AG04450 (cell line): Measurements from ENCODE around the gene UPF2. TPM values are rescaled to one million over a fixed set of nuclear protein-coding genes. Genes with fewer than 3 reads are reported as not detected.

Experiments used
- CTCF ChIA-PET: fragments of 300-600, 350-600 bp; formaldehyde crosslinking; extraction: SDS; loops from one replicate; lab custom pipeline; 2022; ENCODE audit warnings: antibody characterized with exemption, inconsistent platforms; lab: Charles Lee
- POLR2A ChIA-PET: fragments of 350-600 bp; formaldehyde crosslinking; extraction: SDS; loops from one replicate; lab custom pipeline; 2021; ENCODE audit warnings: antibody characterized with exemption, inconsistent platforms; lab: Yijun Ruan, JAX
- DNase-seq: peaks from one replicate; pipeline ENCODE4 v3.0.0-alpha.2; 2011; ENCODE audit warnings: low read depth, low spot score
- H3K27ac ChIP-seq: one replicate; pipeline ENCODE4 v1.5.1; 2012; ENCODE audit warnings: low read depth, low read length, control low read depth
- H3K27me3 ChIP-seq: one replicate; pipeline ENCODE4 v1.6.0; 2012; ENCODE audit warnings: low read length; ENCODE audit not compliant: control insufficient read depth, insufficient read depth
- H3K4me3 ChIP-seq: 2 replicates; pipeline ENCODE4 v1.5.1; 2011; ENCODE audit warnings: mild to moderate bottlenecking, low read depth, low read length, control low read depth
- H3K9me3 ChIP-seq: 2 replicates; pipeline ENCODE4 v1.5.1; 2012; ENCODE audit warnings: low read length; ENCODE audit not compliant: control insufficient read depth, insufficient read depth
- CTCF ChIP-seq: IDR thresholded peaks from 2 replicates; pipeline ENCODE4 v1.5.1; 2011; ENCODE audit warnings: low read depth, low read length, control low read depth, inconsistent platforms
- polyA plus RNA-seq: library from polyadenylated mRNA; depleted of rRNA; stranded (reverse); fragments of >200 nt; gene quantifications from 2 replicates; pipeline ENCODE4 v1.2.3, GENCODE V29; 2011

UPF2 gene
- polyA plus RNA-seq, 1 experiment = 18.4 TPM

DNA sequence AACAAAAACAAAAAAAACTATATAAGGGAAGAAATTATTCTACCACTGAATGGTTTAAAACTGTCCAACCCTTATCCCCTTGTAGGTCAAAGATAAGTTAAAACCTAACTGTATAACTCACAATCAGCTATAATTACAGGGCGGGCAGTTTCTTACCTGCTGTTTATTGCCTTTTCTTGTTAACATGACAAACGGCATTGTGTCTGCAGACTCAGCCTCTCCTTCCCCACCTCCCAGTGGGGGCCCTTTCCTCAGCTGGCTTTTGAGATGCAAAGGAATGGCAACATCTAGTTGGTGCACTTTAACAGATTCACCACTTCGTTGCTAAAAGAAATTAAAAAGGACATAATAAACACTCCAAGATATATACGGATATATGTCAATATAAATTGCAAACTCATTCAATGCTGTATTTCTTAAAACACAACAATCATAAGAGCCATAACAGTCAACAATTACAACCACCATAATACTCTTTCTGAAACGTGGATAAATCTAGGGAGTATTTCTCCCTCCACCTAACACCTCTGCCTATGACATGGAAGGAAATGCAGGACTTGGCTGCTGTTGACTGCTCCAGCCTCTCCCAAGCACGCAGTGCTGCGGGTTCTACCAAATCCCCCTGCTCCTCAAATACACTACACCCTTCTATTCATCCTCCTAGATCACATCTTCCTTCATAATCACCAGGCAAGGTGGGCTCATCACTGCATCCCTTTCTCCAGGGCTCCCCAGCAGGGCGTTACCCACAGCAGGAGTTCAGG, 106.0 kb downstream of the UPF2 start:
- ChIA-PET CTCF (no interaction called here), POLR2A (no interaction called here)
- no peaks in the 10 kb centered on the region for H3K9me3 ChIP-seq
- H3K27me3 ChIP-seq = no peaks in the 10 kb centered on the region
- no peak for TF ChIP-seq CTCF
- no peak for DNase-seq
- H3K4me3 ChIP-seq = no peak overlapping the region
- H3K27ac ChIP-seq = no peak overlapping the region

- H3K27ac ChIP-seq = no peak overlapping the region
- no peak overlapping the region for H3K4me3 ChIP-seq
- DNase-seq = no peak
- CTCF ChIA-PET = interaction anchor here (1.2 kb wide), 1 partner anchor 52 kb away, joined by 4 read pairs; no protein-coding TSS in a partner anchor
- H3K9me3 ChIP-seq = no peaks in the 10 kb centered on the region
- no peaks in the 10 kb centered on the region for H3K27me3 ChIP-seq
- POLR2A ChIA-PET = no interaction called here
- TF ChIP-seq CTCF = no peak
Measured at GRCh38 chr10:11934262-11934661, 108.3 kb downstream of the UPF2 start.

GRCh38 chr10:11933577-11934223, 108.9 kb downstream of the UPF2 start:
- Histone ChIP-seq H3K4me3 (no peak overlapping the region), H3K27me3 (no peaks in the 10 kb centered on the region), H3K9me3 (no peaks in the 10 kb centered on the region), H3K27ac (no peak overlapping the region)
- no peak for DNase-seq
- ChIA-PET POLR2A (no interaction called here), CTCF (interaction anchor here (1.2 kb wide), 1 partner anchor 53 kb away, joined by 4 read pairs; no protein-coding TSS in a partner anchor)
- TF ChIP-seq CTCF = no peak

DNA sequence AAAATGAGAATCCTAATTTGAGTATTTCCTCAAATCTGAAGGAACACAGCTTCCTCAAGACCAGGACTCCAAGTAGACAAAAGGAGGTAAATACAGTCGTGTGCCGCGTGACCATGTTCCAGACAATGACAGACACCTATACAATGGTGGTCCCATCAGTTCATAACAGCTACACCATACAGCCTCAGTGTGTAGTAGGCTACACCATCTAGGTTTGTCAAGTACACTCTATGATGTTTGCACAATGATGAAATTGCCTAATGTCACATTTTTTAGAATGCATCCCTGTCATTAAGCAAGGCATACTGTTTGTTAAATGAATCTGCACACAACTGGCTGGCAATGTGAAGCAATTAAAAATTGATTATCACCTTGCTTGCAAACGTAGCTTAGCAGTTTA, 111.6 kb downstream of the UPF2 start:
- CTCF ChIA-PET = interaction anchor here (0.6 to 1.8 kb wide), 2 partner anchors 55 to 147 kb away, joined by 3 to 4 read pairs; no protein-coding TSS in a partner anchor
- Histone ChIP-seq H3K9me3 (no peaks in the 10 kb centered on the region), H3K27me3 (no peaks in the 10 kb centered on the region), H3K27ac (no peak overlapping the region), H3K4me3 (no peak overlapping the region)
- no peak for TF ChIP-seq CTCF
- POLR2A ChIA-PET = no interaction called here
- no peak for DNase-seq
